Breast epithelium (tissue), 4 donors: ENCODE data around the gene MBTPS1. TPM values are rescaled to one million over a fixed set of nuclear protein-coding genes. Genes with fewer than 3 reads are reported as not detected.
A peak's percentile ranks its signal among the peaks of the same experiment; 100 is the strongest.

ENCODE experiments used
- DNase-seq, 2 donors: peaks; one replicate each; pipeline ENCODE4 v3.0.0-alpha.2; 2019; ENCODE audit warnings: low spot score in 2 of 2
- H3K27ac ChIP-seq, 2 donors: fragments of 200-600 bp; sonication (generic) in 1 of 2; one replicate each; pipeline ENCODE4 v1.5.1; 2016 to 2019; ENCODE audit warnings: mild to moderate bottlenecking in 1 of 2
- H3K27me3 ChIP-seq, 2 donors: fragments of 200-600 bp; sonication (generic) in 1 of 2; one replicate each; pipeline versions ENCODE4 v1.5.1 to v1.6.0; 2017 to 2019; ENCODE audit warnings: control low read depth in 1 of 2, mild to moderate bottlenecking in 1 of 2
- H3K36me3 ChIP-seq: fragments of 200-600 bp; one replicate; pipeline ENCODE4 v1.5.1; 2019
- H3K4me1 ChIP-seq, 2 donors: fragments of 200-600 bp; sonication (generic); one replicate each; pipeline ENCODE4 v1.5.1; 2016 to 2019; ENCODE audit warnings: control low read depth in 1 of 2
- H3K4me3 ChIP-seq, 3 donors: fragments of 200-600 bp; sonication (generic); 1 replicate in 2 of 3; 2 replicates in 1 of 3; pipeline ENCODE4 v1.5.1; 2016 to 2019; ENCODE audit warnings: mild to moderate bottlenecking in 3 of 3, moderate library complexity in 2 of 3
- H3K9me3 ChIP-seq, 2 donors: fragments of 200-600 bp; sonication (generic) in 1 of 2; one replicate each; pipeline ENCODE4 v1.5.1; 2016 to 2019; ENCODE audit warnings: control low read depth in 1 of 2
- CTCF ChIP-seq, 3 donors: fragments of 450-650 bp; IDR thresholded peaks; one replicate each; pipeline ENCODE4 v1.5.1; 2016 to 2017; ENCODE audit warnings: antibody characterized with exemption in 3 of 3, mild to moderate bottlenecking in 3 of 3, moderate library complexity in 3 of 3
- POLR2A ChIP-seq: fragments of 450-650 bp; IDR thresholded peaks from one replicate; pipeline ENCODE4 v1.6.1; 2016; ENCODE audit warnings: antibody characterized with exemption, mild to moderate bottlenecking, moderate library complexity
- POLR2AphosphoS5 ChIP-seq, 3 donors: sonication (generic); formaldehyde crosslinking; IDR thresholded peaks; one replicate each; pipeline ENCODE4 v1.6.1; 2017; ENCODE audit warnings: antibody characterized with exemption in 3 of 3
- intact Hi-C: fragments of 100-400 bp; cut with DNase I; formaldehyde crosslinking; loops from one replicate; pipeline ENCODE4 v1.15.1; 2023; ENCODE audit warnings: low total_unique reads
- total RNA-seq, 3 donors: library from RNA; depleted of rRNA; stranded (reverse); fragments of >200 nt; gene quantifications; one replicate each; pipeline ENCODE4 v1.1.0, GENCODE V29; 2016

MBTPS1 gene
- total RNA-seq, 3 donors from 2014 or later = 95.4 to 142 (median 121) TPM

GRCh38 chr16:84084570-84085270 lies 32.0 kb downstream of the MBTPS1 start:
- Histone ChIP-seq H3K4me1 (no peaks in the 10 kb centered on the region), H3K4me3 (no peak overlapping the region), H3K9me3 (no peaks in the 10 kb centered on the region), H3K27me3 (no peaks in the 10 kb centered on the region), H3K36me3 (no peaks in the 10 kb centered on the region), H3K27ac (no peak overlapping the region)
- TF ChIP-seq CTCF (IDR thresholded peaks at IDR 0.05) (peak; percentile 25 to 65 (median 61)), POLR2A (no peak), POLR2AphosphoS5 (IDR thresholded peaks at IDR 0.05) (no peak)
- DNase-seq = peak; percentile 43 to 71
- intact Hi-C loops = loop anchor here (10.0 kb wide), 1 partner anchor 100 kb away; the partner anchor contains the start of gene TAF1C

- TF ChIP-seq POLR2AphosphoS5 (IDR thresholded peaks at IDR 0.05) (no peak), CTCF (IDR thresholded peaks at IDR 0.05) (no peak), POLR2A (no peak)
- no peaks in the 10 kb centered on the region for H3K36me3 ChIP-seq
- H3K4me3 ChIP-seq = no peak overlapping the region
- no peak for DNase-seq
- intact Hi-C loops = loop anchor here (10.0 kb wide), 1 partner anchor 102 kb away; the partner anchor contains the start of gene TAF1C
- no peaks in the 10 kb centered on the region for H3K27me3 ChIP-seq
- H3K9me3 ChIP-seq = no peaks in the 10 kb centered on the region
- H3K27ac ChIP-seq = peak overlapping the region in 1 of 2 donors; percentile 10
- no peaks in the 10 kb centered on the region for H3K4me1 ChIP-seq
Measured at GRCh38 chr16:84082835-84083569, 33.7 kb downstream of the MBTPS1 start.

GRCh38 chr16:84082110-84082509 lies 34.6 kb downstream of the MBTPS1 start:
- TF ChIP-seq POLR2A (no peak), POLR2AphosphoS5 (IDR thresholded peaks at IDR 0.05) (no peak), CTCF (IDR thresholded peaks at IDR 0.05) (no peak)
- Histone ChIP-seq H3K27me3 (no peaks in the 10 kb centered on the region), H3K4me1 (no peaks in the 10 kb centered on the region), H3K9me3 (no peaks in the 10 kb centered on the region), H3K36me3 (no peaks in the 10 kb centered on the region), H3K27ac (no peak overlapping the region), H3K4me3 (no peak overlapping the region)
- no peak for DNase-seq
- intact Hi-C loops = loop anchor here (10.0 kb wide), 1 partner anchor 103 kb away; the partner anchor contains the start of gene TAF1C

GRCh38 chr16:84081446-84081989 lies 35.2 kb downstream of the MBTPS1 start:
- DNase-seq = no peak
- H3K27me3 ChIP-seq = no peaks in the 10 kb centered on the region
- peaks cover 2% of the 10 kb centered on the region for H3K36me3 ChIP-seq
- intact Hi-C loops = loop anchor here (10.0 kb wide), 1 partner anchor 103 kb away; the partner anchor contains the start of gene TAF1C
- TF ChIP-seq POLR2A (no peak), CTCF (IDR thresholded peaks at IDR 0.05) (no peak), POLR2AphosphoS5 (IDR thresholded peaks at IDR 0.05) (no peak)
- no peak overlapping the region for H3K27ac ChIP-seq
- no peaks in the 10 kb centered on the region for H3K4me1 ChIP-seq
- H3K9me3 ChIP-seq = no peaks in the 10 kb centered on the region
- no peak overlapping the region for H3K4me3 ChIP-seq
